DMS 273 (cell line): Measurements from ENCODE around the gene GSK3B.
A peak's percentile ranks its signal among the peaks of the same experiment; 100 is the strongest.

Source experiments
- DNase-seq: peaks from one replicate; lab custom pipeline; 2025; ENCODE audit not compliant: unreplicated experiment; lab: John Stamatoyannopoulos, UW

The GSK3B gene

DNA sequence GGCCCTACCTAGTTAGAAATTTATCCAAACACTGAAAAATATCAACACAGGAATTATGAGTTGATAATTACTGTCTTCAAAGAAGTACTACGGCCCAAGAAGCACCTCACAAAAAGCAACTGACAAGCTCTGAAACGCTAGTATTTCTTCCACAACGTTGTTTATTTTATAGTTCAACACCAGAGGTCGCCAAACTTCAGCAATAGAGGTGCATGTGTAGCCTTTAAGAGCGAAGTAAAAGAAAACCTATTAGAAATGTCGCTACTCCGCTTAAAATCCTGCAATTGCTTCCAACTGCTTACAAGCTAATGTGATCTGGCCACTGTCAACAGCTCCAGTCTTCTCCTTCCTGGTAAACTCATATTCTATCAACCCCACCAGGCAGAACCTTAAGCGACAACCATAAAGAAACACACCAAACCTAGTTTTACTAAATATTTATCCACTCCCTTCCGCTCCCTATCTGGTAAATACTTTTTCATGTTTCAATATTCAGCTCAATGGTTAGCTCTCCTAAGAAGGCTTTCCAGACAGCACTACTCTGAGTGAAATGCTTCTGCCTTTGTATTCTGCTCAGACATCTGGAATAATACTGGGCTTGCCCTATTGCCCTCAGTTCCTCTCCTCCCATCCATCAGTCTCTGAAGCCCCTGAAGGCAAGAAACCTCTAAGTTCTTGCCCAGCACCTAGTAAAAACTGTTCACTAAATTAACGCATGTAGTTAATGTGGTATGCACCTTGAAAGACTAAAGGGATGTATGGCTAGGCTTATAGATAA lies 202.1 kb downstream of the GSK3B start:
- DNase-seq: peak; percentile 83

DNA sequence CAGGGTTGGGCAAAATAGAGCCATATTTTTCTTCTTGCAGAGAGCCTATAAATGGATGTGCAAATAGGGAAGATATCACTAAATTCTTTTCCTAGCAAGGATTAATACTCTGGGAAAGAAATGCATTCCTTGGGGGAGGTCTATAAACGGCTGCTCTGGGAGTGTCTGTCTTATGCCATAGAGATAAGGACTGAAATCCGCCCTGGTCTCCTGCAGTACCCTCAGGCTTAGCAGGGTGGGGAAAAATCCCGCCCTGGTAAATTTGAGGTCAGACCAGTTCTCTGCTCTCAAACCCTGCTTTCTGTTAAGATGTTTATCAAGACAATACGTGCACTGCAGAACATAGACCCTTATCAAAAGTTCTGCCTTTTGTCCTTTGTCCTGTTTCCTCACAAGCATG lies 205.6 kb downstream of the GSK3B start:
- peak; percentile 7 for DNase-seq

- peak; percentile 24 for DNase-seq
Observed at GRCh38 chr3:119885746-119886530, 208.3 kb downstream of the GSK3B start.

DNA sequence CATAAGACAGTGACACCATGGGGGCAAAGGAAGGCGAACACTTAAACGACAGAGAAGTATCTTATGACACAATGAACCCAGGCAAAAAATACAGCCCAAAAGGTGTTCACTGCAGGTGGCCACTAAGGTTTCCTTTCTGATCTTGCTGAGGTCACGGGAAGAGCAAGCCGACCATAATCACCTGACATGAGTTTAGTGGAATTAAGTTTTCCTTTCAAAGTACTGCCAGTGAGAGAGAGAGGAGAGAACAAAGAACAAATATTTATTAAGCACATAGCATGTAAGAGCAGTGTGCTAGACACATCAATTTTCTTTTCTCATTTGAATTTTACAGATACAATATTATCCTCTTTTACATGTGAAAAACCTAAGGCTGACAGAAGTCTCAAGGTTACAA lies 210.1 kb downstream of the GSK3B start:
- no peak for DNase-seq

DNA sequence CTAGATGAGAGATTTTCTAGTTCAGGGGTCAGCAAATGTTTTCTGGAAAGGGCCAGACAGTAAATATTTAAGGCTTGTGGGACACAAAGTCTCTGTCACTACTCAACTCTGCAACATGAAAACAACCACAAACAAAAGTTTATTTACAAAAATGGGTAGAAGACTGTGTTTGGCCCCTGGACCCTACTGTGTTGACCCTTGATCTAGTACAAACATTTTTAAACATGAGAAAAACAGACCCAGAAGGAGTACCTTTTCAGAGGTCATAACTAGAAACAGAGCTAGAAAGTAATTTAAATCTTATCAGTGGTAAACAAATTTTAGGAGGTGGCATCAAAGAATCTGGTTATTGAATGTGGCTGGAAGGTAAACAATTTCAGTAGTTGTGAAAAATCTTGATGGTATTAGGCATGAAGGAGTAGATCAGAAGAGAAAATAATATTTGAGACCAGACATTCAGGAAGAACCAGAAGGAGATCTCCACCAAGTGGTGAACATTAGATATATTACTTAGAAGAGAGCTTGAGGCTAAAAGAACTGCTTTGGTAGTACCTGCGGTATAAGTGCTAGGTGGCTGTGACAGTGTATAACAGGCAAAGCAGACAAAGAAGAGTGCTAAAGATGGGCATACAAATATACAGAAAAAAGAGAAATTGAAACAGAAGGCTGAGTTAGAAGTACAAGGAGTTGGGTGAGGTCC lies 210.6 kb downstream of the GSK3B start:
- DNase-seq: no peak

- DNase-seq: no peak
Observed at GRCh38 chr3:119880966-119881365, 213.3 kb downstream of the GSK3B start.

GRCh38 chr3:119873646-119874045 lies 220.6 kb downstream of the GSK3B start:
- DNase-seq: no peak

GRCh38 chr3:119872773-119873172 lies 221.5 kb downstream of the GSK3B start:
- no peak for DNase-seq

GRCh38 chr3:119871571-119871970 lies 222.7 kb downstream of the GSK3B start:
- DNase-seq: no peak

- no peak for DNase-seq
Observed at GRCh38 chr3:119870512-119870911, 223.7 kb downstream of the GSK3B start.

DNA sequence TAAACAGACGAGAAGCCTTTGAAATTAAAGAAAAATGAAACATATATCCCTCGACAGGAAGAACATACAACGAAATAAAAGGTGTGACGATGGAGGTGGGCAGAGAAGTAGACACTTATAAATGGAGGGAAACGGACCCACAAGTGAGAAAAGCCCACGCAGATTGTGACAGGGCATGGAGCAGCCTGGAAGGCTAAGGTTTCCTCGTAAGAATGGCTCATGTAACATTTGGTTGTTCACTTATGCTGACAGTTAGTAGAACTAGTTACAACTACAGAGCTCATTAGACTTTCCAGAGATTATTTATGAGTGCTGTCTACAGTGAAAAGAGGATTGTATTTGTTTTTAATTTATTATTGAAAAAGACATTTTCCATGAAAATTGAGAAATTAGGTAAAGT lies 229.8 kb downstream of the GSK3B start:
- DNase-seq: no peak

DNA sequence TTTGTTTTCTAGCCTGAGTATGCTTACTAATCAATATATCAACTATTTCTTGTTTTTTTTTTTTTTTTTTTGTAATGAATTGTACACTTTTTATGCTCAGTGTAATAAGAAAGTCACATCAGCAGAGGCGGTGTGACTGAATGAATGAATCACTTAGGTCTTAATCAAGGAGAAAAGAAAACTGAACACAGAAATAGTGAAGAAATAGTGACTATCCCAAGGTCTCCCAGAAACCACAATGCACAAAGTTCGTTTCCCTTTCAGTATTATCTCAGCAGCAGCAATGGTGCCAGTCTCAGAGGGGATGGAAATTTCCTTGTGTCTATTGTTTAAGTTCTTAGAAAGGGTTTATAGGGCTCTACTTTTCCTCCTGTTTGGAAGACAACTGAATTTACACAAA lies 231.6 kb downstream of the GSK3B start:
- no peak for DNase-seq

GRCh38 chr3:119861681-119862080 lies 232.6 kb downstream of the GSK3B start:
- DNase-seq: no peak

DNA sequence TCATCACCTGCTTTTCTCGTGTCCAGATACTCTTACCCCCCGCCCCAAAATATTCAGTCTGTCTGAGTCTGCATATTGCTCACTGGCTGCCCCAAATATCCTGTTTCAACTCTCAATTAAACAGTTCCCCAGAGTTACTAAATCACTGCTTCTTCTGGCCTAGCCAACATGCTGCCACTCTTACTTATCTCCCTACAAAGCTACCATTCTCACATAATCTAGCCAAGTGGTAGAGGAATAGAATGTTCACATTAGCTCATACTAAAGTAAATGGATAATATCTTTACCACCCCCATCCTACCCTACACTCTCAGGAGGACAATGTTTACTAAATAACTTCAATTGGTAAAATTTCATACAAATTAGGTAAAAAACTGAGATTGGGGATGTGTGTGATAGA lies 234.5 kb downstream of the GSK3B start:
- no peak for DNase-seq

- DNase-seq: no peak
Observed at GRCh38 chr3:119858957-119859356, 235.3 kb downstream of the GSK3B start.

GRCh38 chr3:119856695-119857094 lies 237.6 kb downstream of the GSK3B start:
- no peak for DNase-seq

DNA sequence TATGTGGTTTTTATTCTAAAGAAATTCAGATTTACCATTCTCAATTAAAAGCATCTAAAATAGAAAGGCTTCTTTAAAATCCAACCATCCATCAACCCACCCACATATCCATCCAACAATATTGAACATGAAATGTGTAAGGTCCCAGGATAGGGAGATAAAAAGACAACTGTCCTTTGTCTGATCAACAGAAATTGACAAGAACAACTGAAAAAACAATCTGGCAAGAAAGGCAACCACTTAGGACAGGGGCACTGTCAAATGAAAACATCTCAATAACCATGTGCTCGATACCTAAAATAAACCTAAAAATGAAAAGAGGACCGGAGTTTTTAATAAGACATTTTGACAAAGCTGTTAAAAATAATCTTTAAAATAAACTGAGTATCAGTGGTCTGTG lies 245.1 kb downstream of the GSK3B start:
- DNase-seq: no peak

DNA sequence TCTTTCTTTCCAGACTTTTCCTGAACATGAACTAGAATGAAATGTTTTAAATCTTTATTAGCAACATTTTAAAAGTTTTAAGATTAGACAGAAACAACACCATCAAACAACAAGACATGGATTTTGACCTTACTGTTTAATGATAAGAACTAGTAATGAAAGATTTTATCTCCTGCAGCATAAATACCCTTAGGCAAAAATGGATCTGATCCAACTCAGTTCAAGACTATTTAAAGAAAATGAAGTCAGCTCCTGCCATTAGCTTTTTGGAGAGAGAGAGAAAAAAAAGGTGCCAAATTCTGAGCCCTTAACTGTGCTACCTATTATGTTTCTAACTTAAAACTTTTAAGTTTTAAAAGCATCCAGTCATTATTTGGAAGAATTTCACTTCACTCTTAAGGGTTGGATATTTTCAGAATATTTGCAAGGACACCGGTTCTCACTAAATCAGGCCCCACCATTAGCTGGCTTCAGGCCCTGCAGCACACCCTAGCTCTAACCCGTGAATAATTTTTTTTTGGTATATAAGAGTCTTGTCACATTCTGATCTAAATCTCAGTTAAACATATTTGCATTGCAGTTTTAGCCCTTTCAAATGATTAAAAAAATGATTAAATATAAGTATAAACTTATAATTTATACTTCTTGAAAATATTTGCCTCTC lies 252.3 kb downstream of the GSK3B start:
- no peak for DNase-seq

- DNase-seq: no peak
Observed at GRCh38 chr3:119835556-119835955, 258.7 kb downstream of the GSK3B start.

DNA sequence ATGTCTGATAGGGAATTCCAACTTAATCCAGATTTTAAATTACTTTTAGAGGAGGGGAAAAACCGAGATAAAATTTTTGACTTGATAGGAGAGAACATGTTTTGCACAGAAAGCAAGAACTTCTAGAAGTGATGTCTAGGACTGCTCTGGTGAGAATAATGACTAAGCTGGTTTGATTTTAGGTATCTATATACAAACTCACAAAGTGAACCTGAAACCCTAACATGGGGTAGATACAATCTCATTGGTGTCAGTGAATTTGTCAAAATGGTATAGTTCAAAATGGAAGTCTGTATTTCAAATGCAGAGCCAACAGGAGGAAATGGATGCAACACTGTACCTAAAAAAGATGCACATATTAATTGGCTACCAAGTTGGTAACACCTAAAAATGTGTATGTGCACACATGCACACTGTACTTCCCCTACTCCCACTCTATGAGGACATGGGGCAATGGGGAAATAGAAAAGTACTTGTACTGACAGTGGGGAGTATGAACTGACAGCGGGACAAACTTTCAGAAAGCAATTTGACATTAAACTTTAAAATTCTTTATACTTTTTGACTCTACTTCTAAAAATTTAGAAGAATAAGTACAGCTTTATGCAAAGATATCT lies 259.4 kb downstream of the GSK3B start:
- no peak for DNase-seq

GRCh38 chr3:119831941-119832371 lies 262.3 kb downstream of the GSK3B start:
- DNase-seq: no peak
